Pancreas (tissue), 10 donors: ENCODE results near the gene EMC8. TPM values are rescaled to one million over a fixed set of nuclear protein-coding genes. Genes with fewer than 3 reads are reported as not detected.

Source experiments
- ATAC-seq, 4 donors: fragments of 200-7000 bp; cut with Tn5 transposase; one replicate each; pipeline versions ENCODE4 v1.8.0 to v1.9.1; 2020; ENCODE audit warnings: mild to moderate bottlenecking in 4 of 4, moderate library complexity in 4 of 4
- DNase-seq, 6 donors: peaks; one replicate each; pipeline ENCODE4 v3.0.0-alpha.2; 2020
- FAIRE-seq: peaks from 2 replicates; lab custom pipeline; 2012; peaks lifted over from hg19 to GRCh38; lab: Jason Lieb, UNC
- H3K27ac ChIP-seq, 4 donors: fragments of 200-600 bp; sonication (generic); 1 replicate in 3 of 4; 2 replicates in 1 of 4; pipeline versions ENCODE4 v1.5.0 to v1.8.0; 2020
- H3K27me3 ChIP-seq, 4 donors: fragments of 200-600 bp; one replicate each; pipeline ENCODE4 v1.8.0; 2021
- H3K36me3 ChIP-seq, 3 donors: fragments of 200-600 bp; sonication (generic) in 1 of 3; one replicate each; pipeline versions ENCODE4 v1.5.0 to v1.8.0; 2020 to 2021
- H3K4me1 ChIP-seq, 3 donors: fragments of 200-600 bp; one replicate each; pipeline ENCODE4 v1.8.0; 2021
- H3K4me3 ChIP-seq, 4 donors: fragments of 200-600 bp; sonication (generic) in 2 of 4; one replicate each; pipeline versions ENCODE4 v1.5.0 to v1.8.0; 2020 to 2021
- H3K9me3 ChIP-seq, 4 donors: fragments of 200-600 bp; one replicate each; pipeline ENCODE4 v1.8.0; 2021
- WGBS, 2 donors: extraction: QIAGEN DNeasy Blood & Tissue Kit; methylation state at CpG; one replicate each; pipeline ENCODE4 v1.1.7; 2013; 5-methylcytosine and 5-hydroxymethylcytosine counted together
- intact Hi-C, 3 donors: fragments of 100-400 bp; cut with DNase I; formaldehyde crosslinking; loops; one replicate each; pipeline versions ENCODE4 v1.11.1 to v1.14.2; 2022
- polyA plus RNA-seq, 2 donors: library from polyadenylated mRNA; stranded (reverse); fragments of 200-250 nt; gene quantifications; one replicate each; pipeline ENCODE4 v1.2.3, GENCODE V29; 2013
- total RNA-seq, 6 donors: library from RNA; stranded (reverse); fragmentation: NEBNext Ultra II Directional in 4 of 6; extraction: Animal tissue kit (Norgen Biotek cat#: 25700) in 4 of 6; gene quantifications; one replicate each; pipeline versions ENCODE4 v1.2.1 to v1.2.4, GENCODE V29; 2021 to 2023
- TF ChIP-seq, protein P1 (sequence below), 4 donors: fragments of 200-600 bp; sonication (generic) in 3 of 4; IDR thresholded peaks; one replicate each; pipeline versions ENCODE4 v1.5.0 to v1.8.0; 2021; ENCODE audit warnings: antibody characterized with exemption in 4 of 4
- donor health status: healthy with polysubstance abuse.
- donor health status: DM: no; HTN: no; CAD: no; lungs with moderate emphysema.
- donor health status: DM: no; HTN: no; CAD: no.
- donor health status: control.
- donor health status: control.
- donor health status: Bipolar disorder and iron deficiency.
- donor health status: DM: yes; HTN: yes; CAD: no.
- donor health status: DM: no; HTN: no; CAD: no.
- donor health status: DM: no; HTN: no; CAD: no.
- donor health status: DM: yes; HTN: yes; CAD: no.

The EMC8 gene
- total and polyA plus RNA-seq, 8 donors = 6.8 to 14.2 (median 9.8) TPM

DNA sequence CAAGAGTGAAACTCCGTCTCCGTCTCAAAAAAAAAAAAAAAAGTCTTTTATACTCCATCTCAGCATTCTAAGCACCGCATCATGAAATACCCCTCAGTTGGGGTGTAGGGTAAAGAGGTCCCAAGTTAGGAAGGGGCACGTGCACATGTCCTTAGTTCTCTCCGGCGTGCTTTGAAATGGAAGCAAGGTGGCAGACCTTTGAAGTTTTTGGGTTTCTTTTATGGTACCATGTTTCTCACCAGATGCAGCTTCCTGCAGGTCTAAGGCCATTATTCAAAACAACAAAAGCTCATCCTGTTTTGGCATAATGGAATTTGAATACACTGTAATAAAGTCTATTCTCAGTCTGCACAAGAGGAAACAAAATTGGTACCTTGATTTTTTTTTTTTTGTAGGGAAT lies 9.6 kb downstream of the EMC8 start:
- intact Hi-C loops = no loop called here
- TF ChIP-seq, protein P1, sequence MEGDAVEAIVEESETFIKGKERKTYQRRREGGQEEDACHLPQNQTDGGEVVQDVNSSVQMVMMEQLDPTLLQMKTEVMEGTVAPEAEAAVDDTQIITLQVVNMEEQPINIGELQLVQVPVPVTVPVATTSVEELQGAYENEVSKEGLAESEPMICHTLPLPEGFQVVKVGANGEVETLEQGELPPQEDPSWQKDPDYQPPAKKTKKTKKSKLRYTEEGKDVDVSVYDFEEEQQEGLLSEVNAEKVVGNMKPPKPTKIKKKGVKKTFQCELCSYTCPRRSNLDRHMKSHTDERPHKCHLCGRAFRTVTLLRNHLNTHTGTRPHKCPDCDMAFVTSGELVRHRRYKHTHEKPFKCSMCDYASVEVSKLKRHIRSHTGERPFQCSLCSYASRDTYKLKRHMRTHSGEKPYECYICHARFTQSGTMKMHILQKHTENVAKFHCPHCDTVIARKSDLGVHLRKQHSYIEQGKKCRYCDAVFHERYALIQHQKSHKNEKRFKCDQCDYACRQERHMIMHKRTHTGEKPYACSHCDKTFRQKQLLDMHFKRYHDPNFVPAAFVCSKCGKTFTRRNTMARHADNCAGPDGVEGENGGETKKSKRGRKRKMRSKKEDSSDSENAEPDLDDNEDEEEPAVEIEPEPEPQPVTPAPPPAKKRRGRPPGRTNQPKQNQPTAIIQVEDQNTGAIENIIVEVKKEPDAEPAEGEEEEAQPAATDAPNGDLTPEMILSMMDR (IDR thresholded peaks at IDR 0.05) = no peak
- no peaks in the 10 kb centered on the region for H3K4me1 ChIP-seq
- H3K27ac ChIP-seq = no peak overlapping the region
- H3K9me3 ChIP-seq = no peaks in the 10 kb centered on the region
- ATAC-seq = no peak
- no peak for DNase-seq
- WGBS, 2 donors = 94% methylated on average over 6 of the region's 6 CpGs
- peaks cover 0 to 17% (median 0%) of the 10 kb centered on the region in 3 donors for H3K36me3 ChIP-seq
- FAIRE-seq = no peak
- no peak overlapping the region for H3K4me3 ChIP-seq
- H3K27me3 ChIP-seq = no peaks in the 10 kb centered on the region

DNA sequence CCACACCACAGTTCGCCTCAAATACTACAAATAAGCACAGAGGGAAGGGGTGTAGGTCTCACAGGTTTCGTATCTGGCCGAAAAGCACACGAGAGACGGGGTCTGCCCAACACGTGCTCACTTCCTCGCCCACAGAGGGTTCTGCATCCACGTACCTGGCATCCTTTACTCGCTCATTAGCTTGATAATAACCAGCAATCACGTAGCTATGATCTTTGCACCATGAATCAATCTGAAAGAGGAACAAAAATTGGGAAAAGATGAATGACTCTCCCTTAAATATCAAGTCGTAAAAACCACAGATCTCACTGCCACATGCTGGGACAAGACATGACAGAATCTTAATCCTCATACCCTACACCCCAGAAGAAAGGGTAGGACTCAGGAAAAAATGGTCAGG lies 10.5 kb downstream of the EMC8 start:
- Histone ChIP-seq H3K4me1 (no peaks in the 10 kb centered on the region), H3K36me3 (peaks cover 0 to 17% (median 0%) of the 10 kb centered on the region in 3 donors), H3K27ac (no peak overlapping the region), H3K9me3 (no peaks in the 10 kb centered on the region), H3K4me3 (no peak overlapping the region), H3K27me3 (no peaks in the 10 kb centered on the region)
- TF ChIP-seq, protein P1 (IDR thresholded peaks at IDR 0.05) = no peak
- WGBS, 2 donors = 92 to 93% methylated on average over 11 of the region's 11 CpGs
- no peak for FAIRE-seq
- ATAC-seq = no peak
- intact Hi-C loops = no loop called here
- DNase-seq = no peak

DNA sequence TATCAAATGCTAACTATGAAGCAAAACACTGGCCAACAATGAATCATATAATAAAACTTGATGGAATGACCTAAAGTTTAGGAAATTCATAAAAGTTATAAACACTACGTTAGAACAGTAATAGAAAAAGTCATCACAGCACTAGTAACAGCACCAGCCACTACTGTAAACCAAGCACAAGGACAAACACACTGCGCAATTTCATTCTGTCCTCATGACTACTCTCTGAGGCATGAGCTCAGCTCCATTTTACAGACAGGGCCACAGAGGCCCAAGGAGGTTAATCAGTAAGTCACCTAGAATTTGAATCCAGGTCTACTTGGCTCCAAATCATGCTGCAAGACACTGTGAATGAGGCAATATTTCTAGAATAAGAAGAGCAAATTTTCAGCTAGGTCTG lies 13.4 kb downstream of the EMC8 start:
- peaks cover 0 to 4% (median 0%) of the 10 kb centered on the region in 3 donors for H3K4me1 ChIP-seq
- no peak for DNase-seq
- 94 to 100% methylated on average over 2 of the region's 2 CpGs for WGBS, 2 donors
- intact Hi-C loops = no loop called here
- no peaks in the 10 kb centered on the region for H3K27me3 ChIP-seq
- no peak overlapping the region for H3K27ac ChIP-seq
- ATAC-seq = no peak
- H3K9me3 ChIP-seq = no peaks in the 10 kb centered on the region
- FAIRE-seq = no peak
- H3K36me3 ChIP-seq = peaks cover 0 to 17% (median 0%) of the 10 kb centered on the region in 3 donors
- TF ChIP-seq, protein P1 (IDR thresholded peaks at IDR 0.05) = no peak
- no peak overlapping the region for H3K4me3 ChIP-seq

DNA sequence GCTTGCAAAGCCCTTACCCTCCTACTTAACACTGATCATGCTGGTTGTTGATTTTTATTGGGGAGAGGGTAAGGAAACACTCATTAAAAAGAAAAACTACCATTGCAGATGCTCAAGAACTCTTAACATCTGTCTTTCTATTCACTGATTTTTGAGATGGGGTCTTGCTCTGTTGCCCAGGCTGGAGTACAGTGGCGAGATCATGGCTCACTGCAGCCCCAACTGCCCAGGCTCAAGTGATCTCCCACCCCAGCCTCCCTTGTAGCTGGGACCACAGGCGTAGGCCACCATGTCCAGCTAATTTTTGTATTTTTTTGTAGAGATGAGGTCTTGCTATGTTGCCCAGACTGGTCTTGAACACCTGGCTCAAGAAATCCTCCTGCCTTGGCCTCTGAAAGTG lies 14.5 kb downstream of the EMC8 start:
- ATAC-seq (no peak), DNase-seq (no peak), FAIRE-seq (no peak)
- peaks cover 0 to 4% (median 0%) of the 10 kb centered on the region in 3 donors for H3K4me1 ChIP-seq
- H3K27ac ChIP-seq = no peak overlapping the region
- peaks cover 0 to 21% (median 3%) of the 10 kb centered on the region in 3 donors for H3K36me3 ChIP-seq
- H3K9me3 ChIP-seq = no peaks in the 10 kb centered on the region
- WGBS, 2 donors = 93 to 95% methylated on average over 2 of the region's 2 CpGs
- no peaks in the 10 kb centered on the region for H3K27me3 ChIP-seq
- intact Hi-C loops = no loop called here
- TF ChIP-seq, protein P1 (IDR thresholded peaks at IDR 0.05) = no peak
- no peak overlapping the region for H3K4me3 ChIP-seq

DNA sequence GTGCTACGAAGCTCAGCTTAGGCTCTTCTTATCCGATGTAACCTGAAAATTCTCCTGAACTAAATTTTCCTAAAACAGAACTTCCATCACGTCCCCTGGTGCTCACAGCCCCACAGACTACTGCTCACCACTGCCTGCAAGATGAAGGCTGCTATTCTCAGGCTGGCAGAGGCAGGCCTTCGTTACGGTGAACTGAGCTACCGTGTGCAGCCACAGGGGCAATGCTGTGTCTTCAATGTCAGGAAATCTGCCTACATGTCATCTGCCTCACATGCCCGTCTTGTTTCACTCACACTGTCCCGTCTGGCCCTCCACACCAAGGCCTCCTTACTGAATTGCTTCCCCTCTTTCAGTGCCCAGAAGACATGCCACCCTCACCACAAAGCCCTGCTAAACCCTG lies 15.9 kb downstream of the EMC8 start:
- no peak for ATAC-seq
- no peak for FAIRE-seq
- H3K4me3 ChIP-seq = no peak overlapping the region
- TF ChIP-seq, protein P1 (IDR thresholded peaks at IDR 0.05) = no peak
- intact Hi-C loops = no loop called here
- no peaks in the 10 kb centered on the region for H3K27me3 ChIP-seq
- H3K27ac ChIP-seq = no peak overlapping the region
- WGBS, 2 donors = 93 to 97% methylated on average over 8 of the region's 8 CpGs
- no peaks in the 10 kb centered on the region for H3K9me3 ChIP-seq
- peaks cover 0 to 31% (median 6%) of the 10 kb centered on the region in 3 donors for H3K36me3 ChIP-seq
- DNase-seq = peak in 1 of 6 donors; percentile 29
- H3K4me1 ChIP-seq = peaks cover 0 to 4% (median 0%) of the 10 kb centered on the region in 3 donors
